SK-N-MC (cell line): ENCODE measurements around the gene FRMD4A.

Experiments used
- EZH2 ChIP-seq: fragments of 200-600 bp; sonication (generic); IDR thresholded peaks from one replicate; pipeline ENCODE4 v1.6.1; 2017; ENCODE audit warnings: antibody characterized with exemption
- FOXP2 ChIP-seq: optimal IDR thresholded peaks from 2 replicates; pipeline ENCODE3; 2011; ENCODE audit warnings: mild to moderate bottlenecking, moderate library complexity; ENCODE audit not compliant: insufficient read depth; ENCODE audit errors: extremely low read length, control extremely low read depth
- POLR2AphosphoS5 ChIP-seq: IDR thresholded peaks from 2 replicates; pipeline ENCODE4 v1.6.1; 2012; ENCODE audit warnings: mild to moderate bottlenecking, low read depth, low read length, borderline replicate concordance

- TF ChIP-seq EZH2 (no peak), POLR2AphosphoS5 (no peak), FOXP2 (no peak)
These were observed 587.5 kb downstream of the FRMD4A start for GRCh38 chr10:13743101-13743693.
